ENCODE results near the gene SPOCK2. TPM values are rescaled to one million over a fixed set of nuclear protein-coding genes. Genes with fewer than 3 reads are reported as not detected.

The SPOCK2 gene
- total RNA-seq, 1 donor from 2014 or later: 7.4 TPM

DNA sequence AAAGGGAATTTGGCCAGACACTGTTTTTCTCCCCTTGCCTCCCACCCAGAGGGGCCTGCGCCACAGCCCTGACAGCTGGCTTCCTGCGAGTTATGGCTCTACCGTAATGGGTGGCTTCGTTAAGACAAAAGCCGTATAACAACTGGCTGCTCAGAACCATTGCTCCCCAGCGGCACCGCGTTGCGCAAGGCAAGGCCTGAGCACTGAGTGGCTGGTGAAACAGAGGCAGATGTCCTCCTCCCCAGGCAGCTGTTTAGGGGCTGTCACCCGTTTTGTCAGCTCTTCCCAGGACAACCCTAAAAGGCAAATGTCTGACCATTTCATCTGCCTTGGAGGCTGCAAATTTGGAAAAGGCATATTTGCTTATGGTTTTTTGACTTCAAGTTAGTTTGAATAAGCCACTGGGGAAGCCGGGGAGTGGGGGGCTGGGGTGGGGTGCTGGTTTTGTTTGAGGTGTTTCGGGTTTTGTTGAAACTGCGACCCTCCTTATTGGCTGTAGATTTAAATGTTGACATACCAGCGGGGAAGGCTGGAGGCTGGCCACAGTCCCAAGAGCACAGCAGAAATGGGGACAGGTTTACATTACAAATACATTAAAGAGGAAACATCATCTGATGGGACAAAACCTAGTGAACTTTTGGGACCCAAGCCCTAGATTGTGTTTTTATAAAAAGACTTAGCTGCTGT is 681 bp upstream of the SPOCK2 start:
- DNase-seq (ENCODE audit: low spot score): no peak

DNA sequence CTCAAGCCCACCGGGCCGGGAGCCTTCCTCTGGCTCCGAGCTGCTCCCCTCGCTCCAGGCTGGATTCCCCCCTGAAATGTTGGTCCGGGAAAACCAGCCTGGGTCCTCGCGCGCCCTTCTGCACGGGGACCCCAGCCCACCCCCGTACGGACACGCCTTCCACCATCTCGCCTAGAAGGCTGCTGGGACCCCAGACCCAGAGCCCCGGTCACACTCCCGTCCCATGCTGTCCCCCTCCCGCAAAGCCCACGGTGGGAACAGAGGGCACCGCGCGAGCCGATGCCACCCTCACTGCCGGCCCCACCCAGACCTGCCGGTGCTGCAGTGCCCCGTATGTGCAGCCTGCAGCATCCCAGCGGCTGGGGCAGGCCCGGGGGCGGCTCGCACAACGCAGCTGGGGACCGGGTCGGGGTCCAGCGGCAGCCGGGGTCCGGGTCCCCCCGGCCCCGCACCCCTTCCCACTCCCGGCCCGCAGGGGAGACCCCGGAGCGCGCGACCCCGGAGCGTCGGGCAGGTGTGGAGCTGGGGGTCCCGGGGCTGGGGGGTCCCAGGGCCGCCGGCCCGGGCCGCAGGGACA is 871 bp downstream of the SPOCK2 start:
- no peak for DNase-seq (ENCODE audit: low spot score)

DNA sequence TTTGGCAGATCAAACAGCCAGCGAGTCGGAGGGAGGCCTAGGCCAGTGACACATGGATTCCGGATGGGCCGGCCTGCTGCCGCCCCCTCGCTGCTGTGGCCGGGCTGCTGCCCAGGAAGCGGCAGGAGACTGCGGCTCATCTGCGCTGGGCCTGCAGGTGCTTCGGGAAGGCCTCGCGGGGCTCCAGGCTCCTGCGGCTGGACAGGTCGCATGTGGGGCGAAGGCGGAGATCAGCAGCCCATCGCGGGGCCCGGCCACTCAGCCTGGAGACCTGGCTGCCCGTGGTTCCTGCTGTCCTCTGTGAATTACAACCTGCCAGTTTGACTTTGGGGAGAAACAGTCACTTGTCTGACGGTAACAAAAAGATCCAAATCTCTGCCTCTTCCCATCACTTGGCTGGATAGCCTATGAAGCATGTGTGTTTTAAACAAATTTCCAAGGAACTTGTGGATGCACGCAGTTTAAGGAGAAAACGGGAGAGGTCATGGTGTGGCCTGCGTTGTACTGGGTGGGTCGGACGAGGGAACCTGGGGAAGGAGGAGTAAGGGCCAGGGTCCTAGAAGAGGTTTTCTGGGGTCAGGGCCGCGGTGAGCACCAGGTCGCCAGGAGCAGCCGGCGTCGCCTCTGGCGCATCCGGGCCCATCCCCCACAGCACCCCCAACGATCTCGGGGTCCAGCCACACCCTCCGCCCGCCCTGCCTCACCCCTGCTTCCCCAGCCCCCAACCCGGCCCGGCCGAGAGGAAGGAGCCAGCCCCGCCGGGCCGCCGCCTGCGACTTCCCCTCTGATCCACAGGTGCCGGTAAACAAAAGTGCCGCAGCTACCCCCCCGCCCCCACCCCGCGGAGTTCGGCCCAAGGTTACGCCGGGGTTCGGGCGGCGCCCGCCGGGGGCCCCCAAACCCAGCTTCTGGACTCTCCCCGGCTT is 1.6 kb downstream of the SPOCK2 start:
- DNase-seq (ENCODE audit: low spot score): peak; percentile 53

DNA sequence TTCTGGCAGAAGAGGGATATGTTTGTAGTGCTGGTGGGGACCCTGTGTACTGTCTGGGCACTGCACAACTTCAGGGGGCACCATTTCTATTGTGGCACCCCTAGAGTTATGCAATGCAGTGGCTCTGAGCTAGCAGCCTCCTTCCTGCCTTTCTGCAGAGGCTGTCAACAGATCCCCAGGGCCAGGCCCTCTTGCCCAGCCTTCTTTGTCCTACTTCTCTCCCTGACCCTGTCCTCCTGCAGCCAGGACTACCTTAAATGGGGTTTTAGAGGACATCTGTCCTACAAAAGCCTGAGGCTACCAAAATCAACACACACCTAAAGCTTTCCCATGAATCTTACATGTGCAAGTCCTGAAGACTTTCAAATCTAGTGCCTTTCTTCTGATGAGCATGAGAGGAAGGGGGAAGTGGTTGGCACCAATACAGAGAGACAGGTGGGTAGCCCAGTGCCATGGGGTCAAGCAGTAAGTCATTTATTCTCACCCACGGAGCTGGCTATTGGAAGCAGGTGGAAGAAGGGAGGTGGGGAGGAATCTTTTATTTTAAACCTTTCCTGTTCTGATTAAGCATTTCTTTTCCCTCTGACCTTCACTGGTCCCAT is 2.4 kb downstream of the SPOCK2 start:
- no peak for DNase-seq (ENCODE audit: low spot score)

DNA sequence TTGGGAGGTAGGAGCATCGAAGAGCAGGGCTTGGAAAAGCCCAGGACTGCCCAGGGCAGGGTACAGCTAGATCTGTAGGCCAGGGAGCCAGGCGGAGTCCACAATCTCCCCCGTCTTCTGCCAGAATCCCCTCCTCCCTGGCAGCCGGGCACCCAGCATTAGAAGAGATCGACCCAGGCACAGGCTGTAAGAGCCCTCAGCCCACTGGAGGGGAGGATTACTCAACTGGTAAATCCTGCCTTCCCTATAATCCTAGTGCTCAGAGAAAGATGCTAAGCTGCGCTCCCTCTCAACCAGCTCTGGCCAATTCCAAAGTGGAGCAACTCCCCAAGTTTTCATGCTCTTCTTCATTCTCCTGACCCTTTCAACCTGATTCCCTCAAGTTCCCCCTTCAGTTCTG is 3.2 kb downstream of the SPOCK2 start:
- no peak for DNase-seq (ENCODE audit: low spot score)

DNA sequence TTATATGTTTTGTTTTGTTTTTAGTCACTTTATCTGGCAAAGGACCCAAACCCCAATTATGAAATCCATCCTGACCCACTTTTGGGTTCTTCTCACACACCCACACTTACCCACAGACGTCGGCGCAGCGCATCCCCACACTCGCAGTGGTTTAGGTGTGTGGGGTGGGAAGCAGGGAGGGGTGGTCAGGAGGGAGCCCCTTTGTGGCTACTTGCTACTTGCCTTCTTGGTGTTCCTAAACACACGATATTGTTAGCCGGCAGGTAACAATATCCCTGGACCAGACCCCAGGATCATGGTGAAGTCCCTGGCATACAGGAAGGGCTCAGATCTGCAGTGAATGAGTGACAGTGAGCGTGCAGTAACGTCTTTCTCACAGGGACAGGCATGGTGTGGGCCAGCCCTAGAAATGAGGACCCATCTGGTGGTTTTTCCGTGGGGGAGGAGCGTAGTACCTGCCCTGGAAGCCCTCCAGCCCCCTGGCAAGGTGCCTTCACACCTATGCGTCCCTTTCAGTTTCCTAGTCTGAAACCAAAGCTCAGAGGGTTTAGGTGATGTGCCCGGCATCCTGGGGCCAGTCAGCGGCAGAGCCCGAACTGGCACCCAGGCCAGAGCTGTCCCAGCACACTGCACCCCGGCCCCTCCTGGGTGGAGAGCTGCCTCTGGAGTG is 4.4 kb downstream of the SPOCK2 start:
- DNase-seq (ENCODE audit: low spot score): no peak

DNA sequence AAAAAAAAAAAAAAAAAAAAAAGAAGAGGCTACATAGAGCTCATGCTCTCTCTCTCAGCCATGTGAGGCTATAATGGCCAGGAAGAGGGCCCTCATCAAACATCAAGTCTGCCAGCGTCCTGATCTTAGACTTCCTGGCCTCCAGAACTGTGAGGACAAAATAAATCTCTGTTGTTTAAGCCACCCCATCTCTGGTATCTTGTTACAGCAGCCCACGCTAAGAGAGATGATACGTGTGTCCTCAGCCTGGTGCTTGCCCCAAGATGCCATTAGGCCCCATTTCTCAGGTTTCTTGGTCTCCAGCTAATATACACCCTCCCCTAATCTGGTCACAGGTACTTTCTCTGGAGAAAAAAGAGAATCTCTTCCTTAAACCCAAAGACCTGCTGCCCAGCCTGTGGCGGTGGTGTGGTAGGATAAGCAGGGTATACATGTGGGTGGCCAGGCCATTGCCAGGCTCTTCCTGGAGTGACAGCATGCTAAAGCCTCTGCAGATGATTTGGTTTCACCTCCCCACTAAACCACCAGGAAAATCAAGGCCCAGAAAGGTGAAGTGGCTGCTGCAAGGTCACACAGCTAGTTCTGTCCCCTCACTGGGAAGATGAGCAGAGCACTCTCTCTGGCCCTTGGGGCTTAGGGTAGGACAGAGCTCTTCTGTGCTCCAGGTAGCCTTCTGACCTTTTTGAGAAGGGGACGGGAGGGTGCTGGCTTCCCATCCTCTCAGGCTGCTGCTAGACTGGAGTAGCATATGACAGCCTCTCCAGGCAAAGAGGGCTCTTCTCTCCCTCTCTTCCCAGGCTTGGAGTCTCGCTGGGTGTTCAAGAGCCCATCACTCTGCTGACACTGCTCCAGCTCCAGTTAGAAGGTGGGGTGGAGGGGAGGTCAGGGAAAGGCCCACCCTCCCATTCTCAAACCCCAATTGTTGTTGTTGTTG is 5.2 kb downstream of the SPOCK2 start:
- no peak for DNase-seq (ENCODE audit: low spot score)

DNA sequence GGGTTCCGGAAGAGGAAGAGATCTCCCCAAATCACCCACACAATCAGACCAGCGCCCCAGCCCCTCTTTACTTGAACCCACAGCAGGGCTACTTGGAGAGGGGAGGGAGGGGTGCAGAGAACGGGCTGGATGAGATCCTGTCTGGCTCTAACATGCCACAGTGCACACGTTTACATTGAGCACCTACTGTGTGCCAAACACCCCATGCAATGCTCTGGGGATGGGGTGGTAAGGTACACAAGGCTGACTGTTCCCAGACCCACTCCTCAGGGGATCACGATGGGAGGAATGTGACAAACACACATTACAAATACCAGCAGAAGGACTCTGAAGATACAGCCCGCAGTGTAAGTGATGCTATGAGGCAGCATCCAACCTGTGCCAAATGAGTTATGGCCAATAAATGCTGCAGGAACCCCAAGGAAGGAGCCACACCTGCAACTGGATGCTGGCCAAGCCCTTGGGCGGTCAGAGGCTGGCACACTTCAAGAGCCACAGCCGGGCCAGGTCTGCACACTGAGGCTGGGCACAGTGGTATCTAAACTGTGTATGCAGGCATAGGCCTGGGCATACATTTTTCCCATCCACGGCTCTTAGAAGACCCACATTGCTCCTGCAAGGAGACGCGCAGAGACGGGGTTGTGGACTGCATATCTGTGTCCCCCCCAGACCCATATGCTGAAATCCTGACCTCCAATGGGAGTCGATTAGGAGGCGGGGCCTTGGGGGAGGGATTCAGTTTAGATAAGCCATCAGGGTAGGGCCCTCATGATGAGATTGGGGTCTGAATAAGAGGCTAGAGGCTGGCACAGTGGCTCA is 6.4 kb downstream of the SPOCK2 start:
- DNase-seq (ENCODE audit: low spot score): no peak

DNA sequence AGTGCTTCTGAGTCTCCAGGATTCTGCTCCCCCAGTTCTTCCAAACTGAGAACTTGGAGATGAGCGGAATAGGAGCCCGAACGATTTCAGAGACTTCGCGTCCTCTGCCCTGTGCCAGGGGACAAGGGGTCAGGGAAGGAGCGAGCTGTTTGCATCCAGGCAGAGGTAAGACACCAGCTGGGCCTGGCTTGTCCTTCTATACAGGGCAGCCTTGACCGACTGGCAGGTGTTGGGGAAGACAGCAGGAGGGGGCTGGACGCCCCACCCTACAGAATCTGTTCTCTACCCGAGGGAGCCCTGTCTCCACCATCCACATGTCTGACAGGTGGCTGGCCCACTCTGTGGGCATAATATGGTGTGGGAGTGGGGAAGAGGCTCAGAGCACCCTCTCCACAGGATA is 7.1 kb downstream of the SPOCK2 start:
- no peak for DNase-seq (ENCODE audit: low spot score)

DNA sequence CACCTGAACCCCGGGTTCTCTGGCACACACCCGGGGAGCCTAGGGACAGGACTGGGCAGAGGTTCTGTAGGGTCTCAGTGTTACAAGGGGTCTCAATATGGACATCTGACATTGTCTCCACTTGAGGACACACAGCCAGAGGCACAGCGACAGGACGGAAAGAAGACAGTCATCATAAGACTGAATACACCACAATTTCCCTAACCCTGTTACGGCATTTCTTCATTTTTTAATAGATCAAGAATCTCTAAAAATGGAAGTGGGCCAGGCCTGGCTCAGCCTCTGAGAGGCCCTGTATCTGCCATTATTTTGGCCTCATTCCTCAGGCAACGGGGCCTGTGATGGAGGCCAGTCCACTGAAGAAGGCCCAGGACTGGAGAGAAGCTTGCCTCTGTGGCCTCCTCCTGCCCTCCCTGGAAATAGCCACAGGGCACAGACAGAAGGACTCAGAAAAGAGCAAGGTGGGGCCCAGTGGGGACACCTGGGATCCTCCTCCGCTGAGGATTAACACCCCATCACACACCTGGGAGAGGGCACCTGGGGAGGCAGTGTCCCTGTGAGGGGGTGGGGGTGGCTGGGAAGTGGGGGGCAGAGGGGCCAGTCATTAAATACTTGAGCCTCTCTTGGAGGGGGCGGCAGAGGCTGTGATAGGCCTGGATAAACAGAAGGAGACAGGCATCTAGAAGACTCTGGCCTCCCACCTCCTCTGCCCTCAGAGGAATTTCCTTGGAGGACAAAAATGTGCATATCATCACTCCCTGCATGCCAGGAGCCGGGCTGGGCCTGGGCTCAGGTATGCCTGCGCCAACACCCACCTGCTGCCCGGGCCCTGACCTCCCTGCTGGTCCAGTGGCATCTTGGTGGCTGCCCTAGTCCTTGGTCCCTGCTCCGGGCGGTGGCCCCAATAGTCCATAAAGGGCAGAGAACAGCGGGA is 8.0 kb downstream of the SPOCK2 start:
- no peak for DNase-seq (ENCODE audit: low spot score)

DNA sequence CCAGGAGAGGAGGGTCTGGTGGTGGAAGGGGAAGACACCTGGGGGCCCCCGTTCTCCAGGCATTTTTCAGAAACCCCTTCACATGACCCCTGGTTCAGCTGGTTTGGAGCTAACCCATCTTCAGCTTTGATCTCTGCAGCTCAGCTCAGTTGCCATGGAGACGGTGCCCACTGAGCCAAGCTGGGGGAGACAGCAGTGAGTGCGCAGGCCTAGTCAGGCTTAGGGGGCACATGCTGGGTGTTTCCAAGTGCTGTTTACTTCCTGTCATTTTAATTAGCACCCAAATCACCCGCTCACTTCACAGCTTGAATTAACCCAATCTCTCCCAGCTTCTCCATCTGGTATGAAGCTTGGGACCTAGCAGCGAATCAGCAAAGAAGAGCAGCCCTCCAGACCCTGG is 9.0 kb downstream of the SPOCK2 start:
- DNase-seq (ENCODE audit: low spot score): no peak

DNA sequence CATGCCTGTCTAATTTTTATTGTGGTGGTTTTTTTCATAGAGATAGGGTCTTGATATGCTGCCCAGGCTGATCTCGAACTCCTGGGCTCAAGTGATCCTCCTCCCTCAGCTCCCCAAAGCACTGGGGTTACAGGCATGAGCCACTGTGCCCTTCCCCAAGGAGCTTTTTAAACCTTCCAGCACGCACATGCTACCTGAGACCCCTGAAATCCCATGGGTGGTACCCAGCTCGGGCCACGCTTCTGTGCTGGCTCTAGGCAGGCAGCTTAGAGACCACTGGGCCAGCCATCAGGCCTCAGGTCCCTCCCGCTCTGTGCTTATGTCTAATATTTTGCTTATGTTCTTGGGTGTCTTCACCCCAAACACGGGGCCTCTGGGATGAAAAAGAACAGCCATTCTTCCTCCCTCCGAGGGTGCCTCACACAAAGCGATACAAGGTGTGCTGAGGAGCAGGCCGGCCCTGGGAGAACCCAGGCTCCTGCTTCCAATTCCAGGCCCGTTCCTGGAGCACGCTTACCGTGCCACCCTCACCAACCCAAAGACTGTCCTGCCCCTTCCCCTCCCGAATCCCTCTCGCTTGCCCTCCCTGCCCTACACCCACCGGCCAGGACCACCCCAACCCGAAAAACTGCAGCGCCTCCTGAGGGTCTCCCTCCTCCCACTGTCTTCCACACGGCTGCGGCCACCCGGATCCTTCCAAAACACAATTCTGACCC is 10.9 kb downstream of the SPOCK2 start:
- no peak for DNase-seq (ENCODE audit: low spot score)

DNA sequence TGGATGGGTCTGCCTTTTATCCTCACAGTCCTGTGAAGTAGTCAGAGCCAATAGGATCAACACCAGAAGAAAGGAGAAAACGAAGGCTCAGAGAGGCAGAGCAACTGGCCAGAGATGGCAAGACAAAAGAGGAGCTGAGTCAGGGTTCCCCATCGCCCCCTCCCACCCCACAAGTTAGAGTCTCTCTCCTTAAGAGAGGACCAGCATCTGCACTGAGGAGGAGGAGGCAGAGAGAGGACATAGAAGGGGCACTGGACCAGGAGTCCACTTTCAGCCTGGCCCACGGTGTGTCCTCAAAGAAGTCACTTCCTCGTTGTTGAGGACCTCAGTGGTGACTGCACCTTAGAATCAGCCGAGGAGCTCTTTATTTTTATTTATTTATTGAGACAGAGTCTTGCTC is 11.6 kb downstream of the SPOCK2 start:
- no peak for DNase-seq (ENCODE audit: low spot score)

DNA sequence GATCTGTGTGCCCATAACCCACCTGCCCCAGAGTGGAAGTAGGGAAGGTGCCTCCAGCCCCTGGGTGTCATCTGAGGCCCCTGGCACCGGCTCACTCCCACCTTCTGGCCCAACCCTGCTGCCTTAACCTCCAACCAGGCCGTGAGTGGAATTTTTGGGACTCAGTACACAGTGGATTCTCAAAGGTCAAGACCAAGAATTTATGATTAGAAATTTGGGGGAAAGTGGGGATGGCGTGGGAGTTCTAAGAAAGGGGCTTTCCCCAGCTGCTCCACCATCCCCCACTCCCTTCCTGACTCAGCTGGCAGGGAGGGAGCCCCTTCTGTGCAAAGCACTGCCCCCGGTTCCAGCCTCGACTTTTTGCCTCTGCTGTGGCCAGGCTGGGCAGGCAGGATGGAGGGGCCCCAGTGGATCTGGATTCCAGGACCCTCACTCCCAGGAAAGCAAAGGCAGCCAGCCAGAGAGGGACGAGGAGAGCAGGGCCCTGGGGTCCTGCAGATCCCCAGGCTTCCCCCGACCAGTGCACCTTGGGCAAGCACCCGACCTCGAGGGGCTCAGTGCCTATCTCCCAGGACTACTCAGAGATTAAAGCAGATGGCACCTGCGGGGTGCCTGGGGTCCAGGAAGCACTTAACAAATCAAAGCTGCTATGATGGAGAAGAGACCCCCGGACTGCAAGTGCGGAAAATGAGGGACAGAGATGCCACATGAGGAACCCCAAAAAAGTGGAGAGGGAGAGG is 12.8 kb downstream of the SPOCK2 start:
- DNase-seq (ENCODE audit: low spot score): no peak

DNA sequence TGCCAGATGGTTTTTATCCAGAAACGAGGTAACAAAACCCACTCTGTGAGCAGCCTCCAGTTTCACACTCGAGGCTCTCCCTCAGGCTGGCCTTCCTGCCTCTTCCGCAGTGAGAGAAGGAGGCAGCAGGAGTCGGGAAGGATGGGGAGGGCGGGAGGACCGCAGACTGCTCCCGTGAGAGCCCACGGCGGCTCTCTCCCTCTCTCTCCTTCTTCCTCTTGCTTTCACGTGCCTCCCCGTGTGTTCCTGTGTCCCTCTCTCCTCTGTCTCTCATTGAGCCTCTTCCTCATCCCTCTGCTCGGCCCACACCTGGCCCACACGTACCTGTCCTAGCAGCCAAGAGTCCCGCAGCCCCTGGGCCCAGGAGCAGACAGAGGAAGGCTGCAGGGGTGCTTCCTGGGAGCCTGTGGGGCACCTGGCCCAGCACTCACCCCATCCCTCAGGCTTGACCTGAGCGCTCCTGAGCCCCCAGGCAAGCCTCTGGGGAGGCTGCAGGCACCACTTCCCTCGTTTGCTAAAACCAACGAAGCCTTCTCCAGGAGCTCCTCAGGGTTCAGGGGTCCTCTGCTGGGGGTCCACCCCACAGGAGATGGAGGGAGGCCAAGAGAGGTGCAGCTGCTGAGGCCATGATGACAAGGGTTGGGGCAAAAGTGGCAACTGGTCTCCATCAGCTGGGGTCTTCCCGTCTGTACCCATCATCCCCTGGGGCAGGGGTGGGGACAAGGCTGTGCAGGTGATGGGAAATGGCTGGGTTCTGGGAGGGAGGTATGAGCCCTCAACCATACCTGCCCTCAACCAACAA is 13.6 kb downstream of the SPOCK2 start:
- DNase-seq (ENCODE audit: low spot score): no peak

All from ureter (tissue), 1 donor.